Keratinocyte (primary cell): ENCODE data around the gene APOB. TPM values are rescaled to one million over a fixed set of nuclear protein-coding genes. Genes with fewer than 3 reads are reported as not detected.

Experiments
- DNase-seq: peaks from one replicate; pipeline ENCODE4 v3.0.0-alpha.2; 2011; ENCODE audit warnings: low read depth, missing footprints, low spot score
- FAIRE-seq: peaks from 2 replicates; lab custom pipeline; 2011; peaks lifted over from hg19 to GRCh38; lab: Jason Lieb, UNC
- H2AFZ ChIP-seq: 2 replicates; pipeline ENCODE4 v1.6.0; 2012; ENCODE audit warnings: low read length, control low read depth, inconsistent platforms; ENCODE audit not compliant: control insufficient read depth
- H3K27ac ChIP-seq: 2 replicates; pipeline ENCODE4 v1.5.1; 2011; ENCODE audit warnings: low read length; ENCODE audit not compliant: control insufficient read depth, insufficient read depth
- H3K27me3 ChIP-seq: 3 replicates; pipeline ENCODE4 v1.6.0; 2011; ENCODE audit warnings: low read length; ENCODE audit not compliant: control insufficient read depth, insufficient read depth; ENCODE audit errors: extremely low read depth
- H3K36me3 ChIP-seq, 2 experiments: 2 replicates in 1 of 2; 3 replicates in 1 of 2; pipeline ENCODE4 v1.5.1; 2011; ENCODE audit warnings: low read length in 2 of 2, mild to moderate bottlenecking in 1 of 2; ENCODE audit not compliant: control insufficient read depth in 2 of 2, insufficient read depth in 2 of 2; ENCODE audit errors: extremely low read depth in 1 of 2
- H3K4me1 ChIP-seq: 3 replicates; pipeline ENCODE4 v1.5.1; 2011; ENCODE audit warnings: low read length; ENCODE audit not compliant: control insufficient read depth, insufficient read depth; ENCODE audit errors: extremely low read depth
- H3K4me2 ChIP-seq: 3 replicates; pipeline ENCODE4 v1.6.0; 2011; ENCODE audit warnings: low read depth, low read length; ENCODE audit not compliant: control insufficient read depth, insufficient read depth; ENCODE audit errors: extremely low read depth
- H3K4me3 ChIP-seq, 3 experiments: fragments of 200-600 bp in 1 of 3; sonication (generic) in 1 of 3; 2 replicates in 2 of 3; 3 replicates in 1 of 3; pipeline ENCODE4 v1.5.1; 2011 to 2016; ENCODE audit warnings: low read length in 3 of 3, mild to moderate bottlenecking in 3 of 3, control low read depth in 2 of 3, inconsistent platforms in 1 of 3, low read depth in 1 of 3, mixed read lengths in 1 of 3, mixed run types in 1 of 3, moderate library complexity in 1 of 3; ENCODE audit not compliant: control insufficient read depth in 2 of 3, insufficient read depth in 2 of 3; ENCODE audit errors: extremely low read depth in 1 of 3
- H3K79me2 ChIP-seq: 2 replicates; pipeline ENCODE4 v1.6.0; 2012; ENCODE audit warnings: low read length; ENCODE audit not compliant: control insufficient read depth, insufficient read depth
- H3K9ac ChIP-seq: 3 replicates; pipeline ENCODE4 v1.6.0; 2011; ENCODE audit warnings: low read length; ENCODE audit not compliant: control insufficient read depth, insufficient read depth; ENCODE audit errors: extremely low read depth
- H3K9me1 ChIP-seq: 3 replicates; pipeline ENCODE4 v1.6.0; 2011; ENCODE audit warnings: low read length; ENCODE audit not compliant: control insufficient read depth, insufficient read depth; ENCODE audit errors: extremely low read depth
- H3K9me3 ChIP-seq: 2 replicates; pipeline ENCODE4 v1.5.1; 2012; ENCODE audit warnings: low read depth, low read length; ENCODE audit not compliant: control insufficient read depth
- H4K20me1 ChIP-seq: 3 replicates; pipeline ENCODE4 v1.6.0; 2011; ENCODE audit warnings: low read length; ENCODE audit not compliant: control insufficient read depth, insufficient read depth; ENCODE audit errors: extremely low read depth
- EZH2 ChIP-seq: IDR thresholded peaks from one replicate; pipeline ENCODE4 v1.6.1; 2012; ENCODE audit warnings: inconsistent platforms, mild to moderate bottlenecking, low read length, moderate library complexity
- dilution Hi-C: fragments of 300-500 bp; cut with MboI; formaldehyde crosslinking; loops from one replicate; pipeline ENCODE4 v1.7.0; 2020; ENCODE audit warnings: low sequenced_read_pairs; ENCODE audit not compliant: extremely low pct_ligation_motif_present
- polyA plus RNA-seq, 5 experiments: library from polyadenylated mRNA; depleted of rRNA in 3 of 5; stranded (reverse) in 3 of 5; stranded (forward) in 1 of 5; unstranded in 1 of 5; fragments of >200 nt; gene quantifications; 1 replicate in 1 of 5; 2 replicates in 3 of 5; 3 replicates in 1 of 5; pipeline versions ENCODE4 v1.2.1 to v1.2.3, GENCODE V29; 2011 to 2012; ENCODE audit warnings: missing spikeins in 2 of 5, low read depth in 1 of 5, low replicate concordance in 1 of 5
- TF ChIP-seq, protein P1 (sequence below), 3 experiments: IDR thresholded peaks in 1 of 3; conservative IDR thresholded peaks in 1 of 3; optimal IDR thresholded peaks in 1 of 3; 2 replicates in 2 of 3; 3 replicates in 1 of 3; pipeline versions ENCODE3 to v1.5.1; 2011; ENCODE audit warnings: low read length in 3 of 3, mild to moderate bottlenecking in 3 of 3, moderate library complexity in 2 of 3, control low read depth in 1 of 3, inconsistent platforms in 1 of 3; ENCODE audit not compliant: insufficient read depth in 2 of 3; ENCODE audit errors: extremely low read depth in 1 of 3

Gene APOB
- polyA plus RNA-seq, 1 donor (not counting 4 experiments of a cell fraction or from before 2014, with no cell fraction given), result 0.01 TPM

- Histone ChIP-seq H2AFZ (no peak overlapping the region), H3K4me1 (no peaks in the 10 kb centered on the region)
These were observed 722 bp downstream of the APOB start for GRCh38 chr2:21042958-21043743.

GRCh38 chr2:21042708-21042957 lies 1.2 kb downstream of the APOB start:
- Histone ChIP-seq H4K20me1 (no peaks in the 10 kb centered on the region), H3K79me2 (no peaks in the 10 kb centered on the region), H3K36me3 (no peaks in the 10 kb centered on the region), H3K9ac (no peak overlapping the region), H2AFZ (no peak overlapping the region), H3K4me3 (no peak overlapping the region), H3K27me3 (peaks cover 24% of the 10 kb centered on the region), H3K4me2 (no peak overlapping the region), H3K4me1 (no peaks in the 10 kb centered on the region), H3K9me3 (no peaks in the 10 kb centered on the region), H3K27ac (no peak overlapping the region), H3K9me1 (no peaks in the 10 kb centered on the region)
- dilution Hi-C loops, result no loop called here
- no peak for DNase-seq
- no peak for TF ChIP-seq EZH2
- TF ChIP-seq, protein P1, sequence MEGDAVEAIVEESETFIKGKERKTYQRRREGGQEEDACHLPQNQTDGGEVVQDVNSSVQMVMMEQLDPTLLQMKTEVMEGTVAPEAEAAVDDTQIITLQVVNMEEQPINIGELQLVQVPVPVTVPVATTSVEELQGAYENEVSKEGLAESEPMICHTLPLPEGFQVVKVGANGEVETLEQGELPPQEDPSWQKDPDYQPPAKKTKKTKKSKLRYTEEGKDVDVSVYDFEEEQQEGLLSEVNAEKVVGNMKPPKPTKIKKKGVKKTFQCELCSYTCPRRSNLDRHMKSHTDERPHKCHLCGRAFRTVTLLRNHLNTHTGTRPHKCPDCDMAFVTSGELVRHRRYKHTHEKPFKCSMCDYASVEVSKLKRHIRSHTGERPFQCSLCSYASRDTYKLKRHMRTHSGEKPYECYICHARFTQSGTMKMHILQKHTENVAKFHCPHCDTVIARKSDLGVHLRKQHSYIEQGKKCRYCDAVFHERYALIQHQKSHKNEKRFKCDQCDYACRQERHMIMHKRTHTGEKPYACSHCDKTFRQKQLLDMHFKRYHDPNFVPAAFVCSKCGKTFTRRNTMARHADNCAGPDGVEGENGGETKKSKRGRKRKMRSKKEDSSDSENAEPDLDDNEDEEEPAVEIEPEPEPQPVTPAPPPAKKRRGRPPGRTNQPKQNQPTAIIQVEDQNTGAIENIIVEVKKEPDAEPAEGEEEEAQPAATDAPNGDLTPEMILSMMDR (optimal IDR thresholded peaks at IDR 0.05 in 1 of 3, IDR thresholded peaks at IDR 0.05 in 1 of 3, conservative IDR thresholded peaks at IDR 0.05 in 1 of 3; ENCODE audit: extremely low read depth in 1 of 3, insufficient read depth in 2 of 3, low read length in 3 of 3), result no peak
- FAIRE-seq, result no peak

More at GRCh38 chr2:21042958-21043743, 722 bp downstream of the APOB start:
- Histone ChIP-seq H3K27me3 (peaks cover 24% of the 10 kb centered on the region), H3K36me3 (no peaks in the 10 kb centered on the region), H3K9me3 (no peaks in the 10 kb centered on the region), H3K27ac (no peak overlapping the region), H3K79me2 (no peaks in the 10 kb centered on the region), H3K4me2 (peak overlapping the region; percentile 12), H3K9me1 (no peaks in the 10 kb centered on the region), H3K9ac (no peak overlapping the region), H3K4me3 (no peak overlapping the region), H4K20me1 (no peaks in the 10 kb centered on the region)
- dilution Hi-C loops, result no loop called here
- TF ChIP-seq, protein P1 (optimal IDR thresholded peaks at IDR 0.05 in 1 of 3, IDR thresholded peaks at IDR 0.05 in 1 of 3, conservative IDR thresholded peaks at IDR 0.05 in 1 of 3; ENCODE audit: extremely low read depth in 1 of 3, insufficient read depth in 2 of 3, low read length in 3 of 3), result peak; percentile 92 to 95 (median 93)
- no peak for TF ChIP-seq EZH2
- DNase-seq (no peak), FAIRE-seq (no peak)
